Activated CD4-positive, alpha-beta memory T cell treated with anti-CD3 and anti-CD28 coated beads for 36 hours (primary cell): ENCODE measurements around the gene LRRC10B. TPM values are rescaled to one million over a fixed set of nuclear protein-coding genes. Genes with fewer than 3 reads are reported as not detected.

Experiments used
- CTCF ChIA-PET: fragments of 350-600 bp; sonication (Branson Sonifier 250); formaldehyde crosslinking; loops from one replicate; lab custom pipeline; 2021; ENCODE audit warnings: antibody characterized with exemption, inconsistent platforms; lab: Charles Lee
- POLR2A ChIA-PET: fragments of 350-600 bp; sonication (Branson Sonifier 250); formaldehyde crosslinking; loops from one replicate; lab custom pipeline; 2021; ENCODE audit warnings: antibody characterized with exemption; lab: Charles Lee
- DNase-seq: peaks from one replicate; pipeline ENCODE4 v3.0.0-alpha.2; 2020
- H3K27ac Mint-ChIP-seq: one replicate; pipeline ENCODE4 v1.8.0; 2021; ENCODE audit warnings: mixed read lengths
- H3K27me3 Mint-ChIP-seq: one replicate; pipeline ENCODE4 v1.8.0; 2021; ENCODE audit warnings: mixed read lengths
- H3K36me3 Mint-ChIP-seq: one replicate; pipeline ENCODE4 v1.8.0; 2021; ENCODE audit warnings: mixed read lengths
- H3K4me1 Mint-ChIP-seq: one replicate; pipeline ENCODE4 v1.8.0; 2021; ENCODE audit warnings: low read depth, mixed read lengths
- H3K4me3 Mint-ChIP-seq: one replicate; pipeline ENCODE4 v1.8.0; 2021; ENCODE audit warnings: mild to moderate bottlenecking, mixed read lengths
- H3K9me3 Mint-ChIP-seq: one replicate; pipeline ENCODE4 v1.8.0; 2021; ENCODE audit warnings: mixed read lengths
- intact Hi-C: fragments of 100-400 bp; cut with micrococcal nuclease; formaldehyde crosslinking; loops from one replicate; pipeline ENCODE4 v1.15.1; 2023
- microRNA-seq: library from miRNA; unstranded; fragments of <30 nt; microRNA quantifications from one replicate; pipeline ENCODE4 v1.2.0, GENCODE V29; 2022; ENCODE audit warnings: borderline number of aligned reads, borderline microRNAs expressed, borderline replicate concordance
- total RNA-seq, 2 experiments: library from RNA; stranded (reverse); gene quantifications; one replicate each; pipeline ENCODE4 v1.2.3, GENCODE V29; 2021

The LRRC10B gene
- total RNA-seq, 2 experiments from 2014 or later, result not detected

DNA sequence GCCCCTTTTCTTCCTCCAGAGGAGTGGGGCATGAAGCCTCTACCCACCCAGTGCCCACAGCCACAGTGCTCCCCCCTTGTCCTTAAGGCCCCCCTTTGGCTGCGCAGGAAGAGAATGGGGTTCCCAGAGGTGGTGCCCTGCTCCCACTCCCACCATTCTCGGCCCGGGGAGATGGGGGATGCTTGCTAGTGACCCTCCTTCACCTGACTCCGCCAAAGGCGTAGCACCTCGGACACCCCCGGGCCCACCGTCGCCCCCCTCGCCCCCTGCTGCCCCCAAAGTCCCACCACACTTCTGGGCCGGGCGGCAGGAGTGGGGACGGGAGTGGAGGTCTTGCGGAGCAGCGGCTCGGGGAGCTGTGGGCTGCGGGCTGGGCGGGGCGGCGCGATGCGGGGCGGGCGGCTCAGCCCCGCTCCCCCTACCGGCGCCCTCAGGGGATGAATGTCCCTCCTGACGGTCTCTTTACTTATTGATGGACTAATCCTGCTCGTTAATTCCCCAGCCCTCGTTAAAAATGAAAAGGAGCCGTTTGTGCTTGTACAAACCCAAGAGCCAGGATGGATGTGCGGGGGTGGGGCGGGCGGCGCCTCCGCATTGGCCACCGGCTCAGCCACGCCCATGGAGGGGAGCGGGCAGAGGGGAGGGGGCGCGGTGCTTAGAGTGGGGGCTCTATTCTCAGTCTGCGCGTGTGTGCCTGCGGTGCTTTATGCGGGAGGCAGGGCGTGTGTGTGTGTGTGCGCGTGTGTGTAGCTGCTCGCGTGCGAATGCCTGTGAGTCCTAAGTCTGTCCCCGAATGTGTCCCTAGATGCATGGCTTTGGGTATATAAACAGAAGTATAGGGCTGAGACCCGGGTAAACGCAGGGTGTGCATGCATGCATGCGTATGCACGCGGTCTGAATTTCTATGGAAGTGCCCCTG, 46.8 kb downstream of the LRRC10B start:
- no peak overlapping the region for H3K4me3 Mint-ChIP-seq
- peaks cover 10% of the 10 kb centered on the region for H3K4me1 Mint-ChIP-seq
- H3K27me3 Mint-ChIP-seq, result peaks cover 52% of the 10 kb centered on the region
- ChIA-PET POLR2A (no interaction called here), CTCF (no interaction called here)
- intact Hi-C loops, result no loop called here
- DNase-seq, result no peak
- no peak overlapping the region for H3K27ac Mint-ChIP-seq
- no peaks in the 10 kb centered on the region for H3K36me3 Mint-ChIP-seq
- H3K9me3 Mint-ChIP-seq, result no peaks in the 10 kb centered on the region

DNA sequence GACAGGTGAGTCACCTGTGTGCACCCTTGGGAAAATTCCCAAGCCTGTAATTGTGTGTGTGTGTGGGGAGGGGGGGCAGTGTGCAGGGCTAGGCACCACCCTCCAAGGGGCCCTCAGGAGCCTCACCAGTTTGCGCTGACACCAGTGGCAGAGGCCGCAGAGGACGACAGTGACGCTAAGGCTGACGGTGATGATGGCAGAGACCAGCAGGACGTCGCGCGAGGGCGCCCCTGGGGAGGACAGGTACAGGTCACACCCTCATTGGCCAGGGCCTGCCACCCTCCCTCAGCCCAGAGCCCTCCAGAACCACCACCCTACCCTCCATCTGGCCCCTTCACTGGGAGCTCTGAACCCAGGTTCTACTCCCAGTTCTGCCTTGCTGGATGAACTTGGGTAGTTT, 47.4 kb downstream of the LRRC10B start:
- Mint-ChIP-seq H3K36me3 (no peaks in the 10 kb centered on the region), H3K27me3 (peaks cover 51% of the 10 kb centered on the region), H3K4me3 (no peak overlapping the region), H3K9me3 (no peaks in the 10 kb centered on the region), H3K27ac (no peak overlapping the region), H3K4me1 (peaks cover 10% of the 10 kb centered on the region)
- CTCF ChIA-PET, result no interaction called here
- intact Hi-C loops, result no loop called here
- POLR2A ChIA-PET, result no interaction called here
- no peak for DNase-seq

DNA sequence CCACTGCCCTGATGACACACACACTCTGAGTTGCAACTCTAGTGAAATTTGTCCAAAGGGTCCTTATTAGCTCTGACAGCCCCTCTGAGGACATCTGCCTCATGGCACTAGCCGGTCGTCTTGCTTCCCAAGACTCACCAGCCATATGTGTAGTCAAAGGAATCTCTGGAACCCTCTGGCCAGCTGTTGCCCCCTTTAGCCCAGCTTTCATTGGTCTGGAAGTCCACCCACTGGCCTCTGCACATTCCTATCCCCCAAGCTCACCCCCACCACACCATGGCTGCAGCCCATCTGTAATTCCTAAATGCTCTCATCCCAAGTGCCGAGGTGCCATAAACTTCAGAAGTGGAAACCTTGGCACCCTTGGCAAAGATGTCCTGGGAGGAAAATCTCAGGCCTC, 48.1 kb downstream of the LRRC10B start:
- Mint-ChIP-seq H3K36me3 (no peaks in the 10 kb centered on the region), H3K27ac (no peak overlapping the region), H3K27me3 (peaks cover 50% of the 10 kb centered on the region), H3K4me1 (peaks cover 10% of the 10 kb centered on the region), H3K4me3 (no peak overlapping the region), H3K9me3 (no peaks in the 10 kb centered on the region)
- ChIA-PET CTCF (no interaction called here), POLR2A (no interaction called here)
- DNase-seq, result no peak
- intact Hi-C loops, result no loop called here

Small RNA genes within 50 kb of the gene (microRNA-seq; reads per million reads assigned to microRNA genes)
- not detected for gene MIR4488

Other genes with a start within 250 kb of the LRRC10B start
- 1 to 10 TPM; 1.1 to 1.4 TPM for gene VWCE, start 213.4 kb upstream of the LRRC10B start, total RNA-seq
- gene DDB1, start 175.6 kb upstream of the LRRC10B start, total RNA-seq, result 100 to 1,000 TPM; 222 to 223 TPM
- 100 to 1,000 TPM; 118 to 120 TPM for gene TKFC, start 175.5 kb upstream of the LRRC10B start, total RNA-seq
- gene CYB561A3, start 146.9 kb upstream of the LRRC10B start, total RNA-seq, result 10 to 100 TPM; 32.3 to 32.9 TPM
- gene TMEM138, start 146.4 kb upstream of the LRRC10B start, total RNA-seq, result 10 to 100 TPM; 33.7 to 34.6 TPM
- 1 to 10 TPM; 9.2 to 10.0 TPM for gene TMEM216, start 116.2 kb upstream of the LRRC10B start, total RNA-seq
- 100 to 1,000 TPM in 1 of 2 experiments, 10 to 100 TPM in 1; 90.9 to 100 TPM for gene CPSF7, start 78.8 kb upstream of the LRRC10B start, total RNA-seq
- 10 to 100 TPM; 31.4 to 35.4 TPM for gene SDHAF2, start 78.6 kb upstream of the LRRC10B start, total RNA-seq
- gene SYT7, start 72.3 kb downstream of the LRRC10B start, total RNA-seq, result not detected
- gene DAGLA, start 171.6 kb downstream of the LRRC10B start, total RNA-seq, result under 1 TPM; 0.12 to 0.15 TPM
- 1 to 10 TPM; 1.2 to 1.4 TPM for gene MYRF, start 243.9 kb downstream of the LRRC10B start, total RNA-seq